Breast epithelium (tissue), 3 donors: Measurements from ENCODE around the gene CCNL2.

Experiments
- CTCF ChIP-seq, 3 donors: fragments of 450-650 bp; IDR thresholded peaks; one replicate each; pipeline ENCODE4 v1.5.1; 2016 to 2017; ENCODE audit warnings: antibody characterized with exemption in 3 of 3, mild to moderate bottlenecking in 3 of 3, moderate library complexity in 3 of 3
- POLR2A ChIP-seq: fragments of 450-650 bp; IDR thresholded peaks from one replicate; pipeline ENCODE4 v1.6.1; 2016; ENCODE audit warnings: antibody characterized with exemption, mild to moderate bottlenecking, moderate library complexity
- POLR2AphosphoS5 ChIP-seq, 3 donors: sonication (generic); formaldehyde crosslinking; IDR thresholded peaks; one replicate each; pipeline ENCODE4 v1.6.1; 2017; ENCODE audit warnings: antibody characterized with exemption in 3 of 3

DNA sequence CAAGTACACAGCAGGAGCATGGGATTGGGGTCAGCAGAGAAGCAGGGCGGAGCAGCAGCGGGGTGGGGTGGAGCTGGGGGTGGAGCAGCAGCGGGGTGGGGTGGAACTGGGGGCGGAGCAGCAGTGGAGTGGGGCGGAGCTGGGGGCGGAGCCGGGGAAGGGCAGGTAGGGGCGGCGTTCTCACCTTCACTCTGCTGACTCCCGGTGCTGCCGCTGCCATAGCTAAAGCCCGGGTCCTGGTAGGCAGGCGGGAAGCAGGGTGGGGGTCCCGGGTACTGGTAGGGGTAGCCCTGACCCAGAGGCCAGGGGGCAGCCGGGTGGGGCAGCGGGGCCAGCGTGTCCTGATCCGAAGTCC lies 61.4 kb downstream of the CCNL2 start:
- TF ChIP-seq POLR2A (no peak), CTCF (IDR thresholded peaks at IDR 0.05) (no peak), POLR2AphosphoS5 (IDR thresholded peaks at IDR 0.05) (no peak)
